GM18511 (cell line): ENCODE data around the gene DNAAF8.
"Not testable (repeated sequence)": the region's sequence is repeated elsewhere in the genome, so short reads cannot be mapped to it uniquely, and the experiment has no call there.

Experiments
- ATAC-seq: cut with Tn5 transposase; IDR thresholded peaks from one replicate; pipeline ENCODE4 v1.9.1; 2021; ENCODE audit warnings: mild to moderate bottlenecking, moderate library complexity; ENCODE audit not compliant: unreplicated experiment

Gene DNAAF8

GRCh38 chr16:4714996-4715395 is 19.3 kb upstream of the DNAAF8 start:
- no peak for ATAC-seq

GRCh38 chr16:4718466-4718865 is 15.9 kb upstream of the DNAAF8 start:
- ATAC-seq: no peak

- ATAC-seq: no peak
These were observed 11.1 kb upstream of the DNAAF8 start for GRCh38 chr16:4723071-4723767.

- ATAC-seq: no peak
These were observed 9.6 kb upstream of the DNAAF8 start for GRCh38 chr16:4724661-4725270.

- ATAC-seq: no peak
These were observed 7.7 kb upstream of the DNAAF8 start for GRCh38 chr16:4726616-4727015.

GRCh38 chr16:4728676-4729075 is 5.7 kb upstream of the DNAAF8 start:
- ATAC-seq: no peak

GRCh38 chr16:4729876-4730275 is 4.5 kb upstream of the DNAAF8 start:
- ATAC-seq: no peak

GRCh38 chr16:4733211-4733742 is 1.1 kb upstream of the DNAAF8 start:
- ATAC-seq: no peak

GRCh38 chr16:4733747-4734062 is 632 bp upstream of the DNAAF8 start:
- peak; percentile 15 for ATAC-seq

GRCh38 chr16:4734730-4735535 is 596 bp downstream of the DNAAF8 start:
- ATAC-seq: peak; percentile 75

- no peak for ATAC-seq
These were observed 2.2 kb downstream of the DNAAF8 start for GRCh38 chr16:4736546-4736945.

GRCh38 chr16:4737545-4737944 is 3.2 kb downstream of the DNAAF8 start:
- no peak for ATAC-seq

GRCh38 chr16:4738370-4738769 is 4.0 kb downstream of the DNAAF8 start:
- not testable (repeated sequence) for ATAC-seq

GRCh38 chr16:4743226-4743878 is 9.0 kb downstream of the DNAAF8 start:
- no peak for ATAC-seq

- ATAC-seq: no peak
These were observed 10.4 kb downstream of the DNAAF8 start for GRCh38 chr16:4744555-4745273.

- ATAC-seq: no peak
These were observed 10.9 kb downstream of the DNAAF8 start for GRCh38 chr16:4745274-4745569.

GRCh38 chr16:4746215-4746614 is 11.9 kb downstream of the DNAAF8 start:
- ATAC-seq: no peak

GRCh38 chr16:4746991-4747574 is 12.7 kb downstream of the DNAAF8 start:
- no peak for ATAC-seq

- no peak for ATAC-seq
These were observed 13.8 kb downstream of the DNAAF8 start for GRCh38 chr16:4747906-4748681.
